ENCODE results near the gene NLRP14.

The NLRP14 gene

GRCh38 chr11:7056828-7057513 lies 36.7 kb downstream of the NLRP14 start:
- DNase-seq = no peak

- DNase-seq = no peak
Measured at GRCh38 chr11:7057641-7058040, 37.4 kb downstream of the NLRP14 start.

- no peak for DNase-seq
Measured at GRCh38 chr11:7060868-7061267, 40.6 kb downstream of the NLRP14 start.

GRCh38 chr11:7062534-7062933 lies 42.3 kb downstream of the NLRP14 start:
- DNase-seq = no peak

GRCh38 chr11:7072401-7073028 lies 52.2 kb downstream of the NLRP14 start:
- DNase-seq = peak; percentile 20

GRCh38 chr11:7077101-7077500 lies 56.8 kb downstream of the NLRP14 start:
- no peak for DNase-seq

- no peak for DNase-seq
Measured at GRCh38 chr11:7079545-7080135, 59.4 kb downstream of the NLRP14 start.

GRCh38 chr11:7080900-7081299 lies 60.6 kb downstream of the NLRP14 start:
- DNase-seq = no peak

GRCh38 chr11:7081441-7081840 lies 61.2 kb downstream of the NLRP14 start:
- DNase-seq = no peak

- DNase-seq = no peak
Measured at GRCh38 chr11:7088921-7089320, 68.6 kb downstream of the NLRP14 start, which contains the start of gene RBMXL2. Gene RBMXL2 (plus strand): TSS chr11:7088998. CDS start chr11:7089121, 123 bp downstream.

- no peak for DNase-seq
Measured at GRCh38 chr11:7089328-7090251, 69.3 kb downstream of the NLRP14 start.

GRCh38 chr11:7098235-7098832 lies 78.1 kb downstream of the NLRP14 start:
- no peak for DNase-seq

- DNase-seq = no peak
Measured at GRCh38 chr11:7115780-7116179, 95.5 kb downstream of the NLRP14 start.

GRCh38 chr11:7116370-7116769 lies 96.1 kb downstream of the NLRP14 start:
- DNase-seq = no peak

Measured in NCI-H510A (cell line).